Central memory CD4-positive, alpha-beta T cell (primary cell): ENCODE data around the gene GRIK2.

Experiments used
- DNase-seq: peaks from one replicate; pipeline ENCODE4 v3.0.0; 2022

The GRIK2 gene

GRCh38 chr6:101645770-101646169, 252.3 kb downstream of the GRIK2 start:
- no peak for DNase-seq

DNA sequence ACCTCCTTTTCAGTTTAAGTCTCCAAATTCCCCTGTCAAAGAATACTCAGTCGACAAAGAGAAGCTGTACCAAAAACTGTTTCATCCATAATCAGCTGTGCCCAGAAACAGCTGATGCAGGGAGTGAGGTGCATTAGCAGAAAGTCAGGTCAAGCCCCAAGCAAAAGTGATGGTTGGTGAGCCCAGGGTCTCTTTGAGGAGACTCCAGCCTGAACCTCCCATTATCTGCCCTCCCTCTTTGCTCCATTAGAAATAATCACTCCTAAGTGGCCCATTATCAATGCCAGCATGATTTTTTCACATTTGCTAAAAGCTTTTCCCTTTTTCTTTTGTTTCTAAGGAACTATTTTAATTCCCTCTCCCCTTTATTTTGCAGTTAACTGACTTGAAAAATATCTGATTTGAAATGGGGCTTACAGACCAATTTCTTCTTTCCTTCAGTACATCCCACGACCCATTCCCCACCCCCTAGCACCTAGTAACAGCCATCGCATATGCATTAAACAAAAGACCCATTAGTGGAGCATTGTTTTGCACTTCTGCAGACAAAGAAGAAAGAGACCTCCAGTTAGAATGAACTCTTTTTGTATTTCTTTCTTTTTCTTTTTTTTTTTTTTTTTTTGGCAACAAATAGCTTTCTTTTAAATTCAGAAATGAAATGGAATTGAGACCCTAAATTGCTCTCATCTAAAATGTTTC, 257.0 kb downstream of the GRIK2 start:
- DNase-seq = no peak

DNA sequence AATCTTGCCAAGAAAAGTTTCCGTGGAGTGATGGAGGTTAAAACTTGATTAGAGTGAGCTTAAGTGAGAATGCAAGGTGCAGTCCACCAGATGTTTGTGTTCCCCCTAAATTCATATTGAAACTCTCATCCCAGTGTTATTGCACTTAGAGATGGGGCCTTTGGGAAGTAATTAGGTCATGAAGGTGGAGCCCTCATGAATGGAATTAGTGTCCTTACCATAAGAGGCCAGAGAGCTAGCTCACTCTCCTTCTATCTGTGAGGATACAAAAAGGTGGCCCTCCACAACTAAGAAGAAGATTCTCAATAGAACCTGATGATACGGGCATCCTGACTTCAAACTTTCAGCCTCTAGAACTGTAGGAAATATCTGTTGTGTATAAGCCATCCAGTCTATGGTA, 258.6 kb downstream of the GRIK2 start:
- DNase-seq = no peak

DNA sequence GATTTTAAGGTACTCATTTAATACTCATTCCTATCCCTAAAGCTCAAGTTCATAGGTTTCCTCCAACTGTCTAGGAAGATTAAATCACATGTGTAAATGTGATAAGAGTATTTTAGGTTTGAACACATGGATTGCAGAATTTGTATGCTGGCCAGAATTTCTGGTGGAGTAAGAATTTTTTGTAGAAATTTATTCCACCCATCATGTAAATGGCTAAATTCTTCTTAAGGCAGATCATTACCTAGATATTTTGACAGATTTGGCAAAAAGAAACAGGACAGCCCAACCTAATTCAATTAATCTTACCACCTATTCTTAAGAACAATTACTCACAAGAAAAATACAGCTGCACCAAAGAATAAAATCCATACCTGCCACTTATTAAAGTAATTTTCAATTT, 261.6 kb downstream of the GRIK2 start:
- DNase-seq = no peak

DNA sequence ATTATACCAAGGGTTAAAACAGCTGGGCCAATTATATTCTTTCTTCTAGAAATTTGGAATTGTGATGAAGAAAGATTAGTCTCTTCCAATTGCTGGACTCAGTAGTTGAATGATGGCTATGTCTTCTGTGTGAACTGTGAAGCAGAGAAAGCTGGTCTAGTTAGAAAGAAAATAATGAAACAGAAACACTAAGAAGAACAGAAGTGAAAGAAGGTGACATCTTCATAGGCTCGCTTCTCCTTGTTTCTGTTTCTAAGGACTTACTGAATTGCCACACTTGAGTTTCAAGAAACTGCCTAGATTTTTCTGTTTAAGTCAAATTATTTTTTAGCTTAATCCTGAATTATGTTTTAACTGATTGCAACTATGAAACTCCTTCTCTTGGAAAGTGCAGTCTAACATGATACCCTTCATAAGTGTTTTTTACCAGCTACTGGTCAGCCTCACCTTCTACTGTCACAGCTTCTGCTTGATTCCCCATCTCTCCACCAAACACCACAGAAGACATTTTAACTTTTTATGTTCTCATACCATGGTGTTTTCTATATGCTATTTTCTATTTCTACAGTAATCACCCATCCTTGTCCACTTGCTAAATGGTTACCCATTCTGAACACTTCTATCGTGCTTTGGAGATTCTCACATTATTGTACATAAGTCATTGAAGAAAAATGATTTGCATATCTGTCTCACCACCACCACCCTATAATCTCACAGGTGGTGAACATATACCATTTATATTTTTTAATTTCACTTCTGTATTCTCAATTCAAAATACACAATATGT, 268.8 kb downstream of the GRIK2 start:
- DNase-seq = no peak

DNA sequence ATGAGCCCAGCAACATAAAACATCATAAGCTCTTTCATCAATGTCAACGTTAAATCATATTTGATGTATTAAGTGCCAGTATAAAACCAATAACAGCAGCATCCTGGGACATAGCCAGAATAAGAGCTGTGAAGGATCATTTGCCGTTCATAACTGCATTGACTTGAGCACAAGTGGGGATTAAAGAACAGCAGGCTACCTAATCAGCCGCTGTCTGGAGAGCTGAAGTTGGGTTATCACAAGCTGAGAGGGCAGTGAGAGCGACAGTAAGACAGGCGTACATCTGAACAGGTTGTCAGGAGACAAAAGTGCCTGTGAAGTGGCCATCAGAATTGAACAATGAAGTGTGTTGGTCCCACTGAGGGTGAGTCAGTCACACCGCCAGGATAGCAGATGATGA, 269.6 kb downstream of the GRIK2 start:
- no peak for DNase-seq

GRCh38 chr6:101666256-101666655, 272.7 kb downstream of the GRIK2 start:
- DNase-seq = no peak

- no peak for DNase-seq
Measured at GRCh38 chr6:101668496-101669030, 275.1 kb downstream of the GRIK2 start.

DNA sequence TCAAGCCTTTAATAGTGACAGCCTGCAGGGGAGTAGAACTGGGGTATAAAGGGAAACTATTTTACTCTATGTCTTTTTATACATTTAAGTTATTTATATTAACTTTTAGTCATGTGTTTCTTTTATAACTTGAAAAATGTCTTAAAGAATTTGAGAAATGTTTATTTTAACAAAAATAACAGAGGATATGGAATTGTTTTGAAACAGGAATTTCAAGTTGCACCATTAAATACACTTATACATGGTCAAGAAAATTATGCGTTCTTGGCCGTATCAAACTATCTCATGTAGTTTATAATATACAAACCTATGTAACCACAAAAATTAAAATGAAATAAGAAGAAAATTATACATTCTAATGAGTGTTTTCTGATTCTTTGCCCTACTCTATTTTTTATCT, 282.7 kb downstream of the GRIK2 start:
- no peak for DNase-seq

DNA sequence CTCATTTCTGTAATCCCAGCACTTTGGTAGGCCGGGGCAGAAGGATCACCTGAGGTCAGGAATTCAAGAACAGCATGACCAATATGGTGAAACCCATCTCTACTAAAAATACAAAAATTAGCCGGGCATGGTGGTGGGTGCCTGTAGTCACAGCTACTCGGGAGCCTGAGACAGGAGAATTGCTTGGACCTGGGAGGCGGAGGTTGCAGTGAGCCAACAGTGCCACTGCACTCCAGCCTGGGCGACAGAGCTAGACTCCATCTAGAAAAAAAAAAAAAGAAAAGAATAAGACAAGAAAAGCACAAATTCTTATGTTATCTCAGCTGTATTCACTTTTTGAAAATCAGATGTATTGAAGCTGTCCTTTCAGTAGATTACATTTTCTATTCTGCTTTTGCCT, 289.4 kb downstream of the GRIK2 start:
- no peak for DNase-seq

DNA sequence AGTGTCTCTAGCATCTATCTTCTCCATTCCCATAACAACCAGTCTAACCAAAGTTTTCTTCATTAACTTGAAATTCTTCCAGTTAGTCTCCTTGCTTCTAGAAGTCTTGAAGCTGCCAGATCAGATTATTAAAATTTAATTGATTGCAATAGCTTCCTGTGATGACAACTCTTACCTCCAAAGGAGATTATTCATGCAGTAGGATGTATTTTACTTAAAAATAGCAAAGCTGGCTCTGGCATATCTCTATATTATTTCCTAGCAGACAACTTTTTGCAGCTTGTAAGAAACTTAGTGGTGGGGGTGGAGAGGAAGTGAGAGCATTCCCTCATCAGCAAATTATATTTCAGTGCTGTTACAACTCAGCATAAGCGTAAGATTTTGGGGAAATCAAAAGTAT, 290.4 kb downstream of the GRIK2 start:
- DNase-seq = no peak

DNA sequence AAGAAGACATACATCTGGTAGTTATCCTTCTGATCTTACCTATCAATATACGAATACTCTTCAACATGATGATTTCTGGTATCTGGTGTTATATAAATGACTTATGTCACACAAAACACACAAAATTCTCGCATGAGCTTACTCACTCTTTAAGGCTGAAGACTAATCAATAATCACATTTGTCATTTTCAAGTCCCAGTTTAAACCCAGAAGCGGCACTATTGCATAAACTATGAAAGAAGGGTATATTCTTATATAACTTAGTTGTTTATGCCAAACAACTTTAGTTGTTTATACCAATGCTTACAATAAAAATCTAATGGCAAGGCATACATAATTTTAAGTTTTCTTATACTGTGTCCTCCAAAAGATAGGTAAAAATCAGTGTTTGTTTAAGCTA, 293.1 kb downstream of the GRIK2 start:
- DNase-seq = no peak

DNA sequence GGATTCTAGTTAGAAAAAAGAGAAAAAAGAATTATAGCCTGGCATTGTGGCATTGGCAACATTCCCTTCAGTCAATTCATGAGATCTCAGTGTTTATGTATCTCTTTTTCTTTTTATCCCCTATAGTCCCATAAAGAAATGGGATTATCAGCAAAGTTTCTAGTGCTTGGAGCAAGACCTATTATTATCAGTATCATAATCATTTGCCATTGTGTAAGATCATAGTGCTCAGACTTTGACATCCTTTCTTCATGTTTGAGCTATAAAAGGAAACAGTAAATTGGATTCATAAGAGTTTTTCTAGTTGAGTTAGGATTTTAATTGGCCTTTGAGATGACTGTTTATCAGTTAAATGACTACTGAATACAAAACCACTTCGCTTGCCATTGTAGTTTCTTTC, 295.6 kb downstream of the GRIK2 start:
- DNase-seq = no peak

GRCh38 chr6:101689695-101690094, 296.2 kb downstream of the GRIK2 start:
- DNase-seq = no peak

- no peak for DNase-seq
Measured at GRCh38 chr6:101700655-101701054, 307.1 kb downstream of the GRIK2 start.

DNA sequence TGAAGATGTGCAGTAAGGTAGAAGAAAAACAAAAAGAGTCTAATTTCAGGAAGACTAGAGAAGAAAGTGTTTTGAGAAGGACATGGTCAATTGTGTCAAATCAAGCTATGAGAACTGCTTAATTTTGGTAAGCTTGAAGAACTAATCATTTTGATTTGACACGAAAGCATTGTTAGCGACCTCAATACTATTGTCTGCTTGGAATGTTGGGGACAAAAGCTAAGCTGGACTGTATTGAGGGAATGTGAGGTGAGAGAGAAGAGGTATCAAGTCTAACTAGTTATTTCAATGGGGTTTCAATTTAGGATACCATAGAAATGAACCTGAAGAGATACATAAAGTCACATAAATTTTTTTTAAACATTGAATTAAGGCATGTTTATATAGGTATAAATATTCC, 309.8 kb downstream of the GRIK2 start:
- no peak for DNase-seq

- no peak for DNase-seq
Measured at GRCh38 chr6:101705866-101706265, 312.4 kb downstream of the GRIK2 start.

GRCh38 chr6:101706576-101706975, 313.1 kb downstream of the GRIK2 start:
- no peak for DNase-seq

- no peak for DNase-seq
Measured at GRCh38 chr6:101711518-101711917, 318.0 kb downstream of the GRIK2 start.

- DNase-seq = no peak
Measured at GRCh38 chr6:101716387-101716786, 322.9 kb downstream of the GRIK2 start.

- no peak for DNase-seq
Measured at GRCh38 chr6:101716810-101717209, 323.3 kb downstream of the GRIK2 start.

DNA sequence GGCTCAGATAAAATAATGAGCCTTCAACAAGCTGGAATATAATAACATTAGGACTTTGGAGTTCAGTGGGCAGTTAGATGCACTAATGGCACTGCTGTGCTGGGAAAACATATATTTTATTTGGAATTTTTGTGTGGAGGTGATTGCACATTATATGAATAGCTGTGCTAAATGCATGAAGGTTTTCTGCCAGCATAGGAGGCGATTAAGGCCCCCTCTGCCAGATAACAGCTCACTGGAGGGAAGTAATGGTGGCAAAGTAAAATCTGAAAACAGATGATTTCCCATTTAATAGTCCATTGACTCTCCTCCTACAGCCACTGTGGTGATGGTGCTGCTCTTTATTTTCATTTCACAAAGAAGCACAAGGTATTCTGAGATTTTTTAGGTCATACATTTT, 326.0 kb downstream of the GRIK2 start:
- DNase-seq = no peak

DNA sequence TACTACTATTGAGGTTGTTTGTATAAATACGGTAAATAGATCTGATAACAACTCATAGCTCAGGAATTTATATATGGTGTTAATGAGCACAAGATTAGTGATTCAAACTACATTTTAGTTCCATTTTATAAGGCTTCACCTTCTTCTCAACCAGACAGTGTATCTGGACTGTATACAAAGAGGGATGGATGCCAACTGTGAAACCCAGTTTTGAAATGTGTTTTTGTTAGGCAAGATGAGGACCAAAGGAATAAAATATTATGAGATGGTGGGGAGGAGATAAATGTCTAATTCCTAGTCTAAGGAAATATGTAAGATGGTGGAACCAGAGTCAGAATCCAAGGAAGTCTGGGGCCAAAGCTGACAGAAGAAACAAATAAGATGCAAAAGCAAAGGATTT, 329.0 kb downstream of the GRIK2 start:
- no peak for DNase-seq

- DNase-seq = no peak
Measured at GRCh38 chr6:101722991-101723579, 329.6 kb downstream of the GRIK2 start.
